Effector memory CD4-positive, alpha-beta T cell (primary cell): Measurements from ENCODE around the gene SCN2B.

ENCODE experiments used
- DNase-seq, 3 donors: peaks; one replicate each; pipeline ENCODE4 v3.0.0-alpha.2; 2020
- H3K27ac ChIP-seq: 2 replicates; pipeline ENCODE4 v1.7.0; 2013; ENCODE audit warnings: mild to moderate bottlenecking, low read length, moderate library complexity; ENCODE audit not compliant: insufficient read depth, poor library complexity, severe bottlenecking
- H3K27me3 ChIP-seq: replicated peaks from 2 replicates; pipeline ENCODE4 v1.7.0; 2013; ENCODE audit warnings: mild to moderate bottlenecking, low read length; ENCODE audit not compliant: insufficient read depth, control insufficient read depth, poor library complexity, severe bottlenecking
- H3K36me3 ChIP-seq: 2 replicates; pipeline ENCODE4 v1.7.0; 2013; ENCODE audit warnings: mild to moderate bottlenecking, low read length, moderate library complexity; ENCODE audit not compliant: control insufficient read depth, insufficient read depth
- H3K4me1 ChIP-seq: 2 replicates; pipeline ENCODE4 v1.7.0; 2013; ENCODE audit warnings: low read length, mild to moderate bottlenecking; ENCODE audit not compliant: control insufficient read depth, insufficient read depth, poor library complexity, severe bottlenecking
- H3K4me3 ChIP-seq: 2 replicates; pipeline ENCODE4 v1.7.0; 2013; ENCODE audit warnings: low read length, low read depth, mild to moderate bottlenecking; ENCODE audit not compliant: insufficient read depth, poor library complexity, severe bottlenecking
- H3K9me3 ChIP-seq: 2 replicates; pipeline ENCODE4 v1.7.0; 2013; ENCODE audit warnings: mild to moderate bottlenecking, low read length, moderate library complexity; ENCODE audit not compliant: control insufficient read depth

SCN2B gene

DNA sequence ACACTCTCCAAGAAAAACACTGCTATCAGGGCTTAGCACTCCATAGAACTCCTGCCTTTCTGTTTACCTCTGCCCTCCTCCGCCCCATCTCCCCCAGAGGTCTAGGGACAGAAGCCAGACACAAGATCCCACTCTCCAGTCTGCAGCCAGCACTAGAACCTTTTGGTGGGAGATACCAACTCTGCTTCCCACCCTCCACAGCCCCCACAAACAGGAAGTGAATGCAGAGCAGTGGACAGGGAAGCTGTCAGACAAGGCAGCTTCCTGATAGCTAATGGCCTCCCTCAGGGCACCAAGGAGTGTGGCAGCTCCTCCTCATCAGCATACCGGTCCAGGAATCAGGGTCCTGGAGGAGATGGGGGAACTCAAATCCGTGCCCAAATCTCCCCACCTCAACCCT is 28.9 kb downstream of the SCN2B start:
- Histone ChIP-seq H3K27ac (no peak overlapping the region), H3K4me3 (no peak overlapping the region), H3K9me3 (no peaks in the 10 kb centered on the region), H3K27me3 (peaks cover 23% of the 10 kb centered on the region), H3K36me3 (no peaks in the 10 kb centered on the region), H3K4me1 (peaks cover 10% of the 10 kb centered on the region)
- DNase-seq: no peak

- Histone ChIP-seq H3K36me3 (no peaks in the 10 kb centered on the region), H3K4me3 (no peak overlapping the region), H3K4me1 (peaks cover 7% of the 10 kb centered on the region), H3K27me3 (peaks cover 14% of the 10 kb centered on the region), H3K27ac (no peak overlapping the region), H3K9me3 (no peaks in the 10 kb centered on the region)
- no peak for DNase-seq
These were observed 29.9 kb downstream of the SCN2B start for GRCh38 chr11:118146554-118146953.

DNA sequence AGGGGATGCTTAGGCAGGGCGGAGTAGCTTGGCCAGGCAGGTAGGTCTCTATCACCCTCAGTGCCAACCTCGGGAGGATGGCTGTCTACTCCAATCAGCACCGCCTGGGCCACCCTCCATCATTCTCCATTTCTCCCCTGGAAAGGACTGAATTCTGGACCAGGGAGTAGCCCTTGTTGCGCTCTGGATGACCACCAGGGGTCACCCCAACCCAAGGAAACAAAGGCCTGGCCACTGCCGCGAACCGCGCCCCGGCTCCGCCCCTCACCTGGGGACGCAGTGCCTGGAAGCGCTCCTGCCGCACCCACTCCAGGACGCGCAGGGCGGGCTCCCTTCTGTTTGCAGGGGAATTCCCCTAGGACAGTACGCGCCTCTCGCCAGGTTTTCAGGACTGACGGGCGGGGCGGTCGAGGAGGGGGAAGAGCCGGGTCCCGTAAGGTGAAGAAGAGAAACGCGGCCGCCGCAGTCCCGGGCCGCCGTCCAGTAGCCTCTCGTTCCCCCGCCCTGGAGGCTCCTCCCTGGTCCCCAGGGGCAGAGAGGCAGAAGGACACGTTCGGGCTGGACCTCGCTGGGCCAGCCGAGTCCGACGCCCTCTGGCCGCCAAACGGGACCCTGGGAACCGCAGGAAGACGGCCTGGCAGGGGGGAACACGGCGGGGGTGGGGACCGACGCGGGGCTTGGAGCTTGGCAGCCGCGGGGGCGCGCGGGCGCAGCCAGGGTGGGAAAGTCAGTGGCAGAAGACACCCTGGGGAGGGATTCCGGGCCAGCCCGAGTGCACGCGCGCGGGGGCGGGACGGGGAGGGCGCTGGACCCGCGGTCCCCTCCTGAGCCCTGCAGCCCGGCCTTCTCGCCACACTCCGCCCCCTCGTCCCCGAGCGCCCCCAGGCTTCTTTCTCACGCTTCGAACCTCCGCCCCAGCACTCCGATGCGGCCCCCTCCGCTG is 30.9 kb downstream of the SCN2B start:
- DNase-seq: peak; percentile 75 to 89 (median 82)
- Histone ChIP-seq H3K27me3 (peaks cover 14% of the 10 kb centered on the region), H3K9me3 (no peaks in the 10 kb centered on the region), H3K4me3 (peak overlapping the region; percentile 86), H3K4me1 (peaks cover 7% of the 10 kb centered on the region), H3K36me3 (no peaks in the 10 kb centered on the region), H3K27ac (no peak overlapping the region)

DNA sequence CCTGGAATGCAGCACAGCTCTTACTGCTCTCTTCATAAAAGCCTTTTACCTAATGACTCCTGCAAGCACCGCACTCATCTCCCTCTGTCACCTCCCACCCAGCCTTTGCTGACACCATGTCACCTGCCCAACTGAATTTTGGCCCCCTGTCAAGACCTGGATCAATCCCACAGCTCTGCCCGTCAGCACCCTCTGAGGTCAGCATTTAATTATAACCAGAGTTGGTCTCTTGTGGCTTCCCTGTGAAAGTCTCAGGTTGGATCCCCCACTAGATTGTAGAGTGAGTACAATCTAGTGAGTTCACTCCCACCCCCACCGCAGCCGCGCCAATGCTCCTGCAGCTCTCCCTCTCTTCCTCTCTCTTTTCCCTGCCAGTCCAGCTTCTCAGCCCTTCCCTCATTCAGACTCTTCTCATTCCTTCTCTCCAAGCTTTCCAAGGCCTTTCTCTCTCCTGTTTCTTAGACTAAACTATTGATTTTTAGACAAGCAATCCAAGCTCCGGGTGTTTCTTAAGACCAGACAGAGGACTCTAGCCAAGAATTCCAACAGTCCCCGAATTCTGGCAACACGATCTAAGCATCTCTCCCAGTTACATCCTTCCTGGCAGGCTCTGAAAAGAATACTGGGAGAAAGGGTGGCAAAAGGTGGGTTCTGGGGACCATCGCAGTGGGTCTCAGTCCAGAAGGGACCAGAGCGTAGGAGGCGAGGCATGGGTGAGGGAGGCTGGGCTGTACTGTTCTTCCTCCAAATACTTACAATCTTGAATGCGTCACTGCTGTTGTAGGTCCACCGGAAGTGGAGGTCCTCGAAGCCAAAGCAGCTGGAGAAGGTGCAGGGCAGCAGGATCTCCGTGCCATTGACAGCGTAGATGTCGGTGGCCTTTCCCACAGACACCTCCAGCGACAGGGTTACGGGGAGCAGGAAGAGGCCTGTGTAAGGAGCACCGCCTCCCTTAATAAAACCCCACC is 31.9 kb downstream of the SCN2B start:
- no peaks in the 10 kb centered on the region for H3K36me3 ChIP-seq
- no peaks in the 10 kb centered on the region for H3K9me3 ChIP-seq
- H3K27me3 ChIP-seq: peaks cover 20% of the 10 kb centered on the region
- H3K27ac ChIP-seq: no peak overlapping the region
- peaks cover 7% of the 10 kb centered on the region for H3K4me1 ChIP-seq
- DNase-seq: no peak
- H3K4me3 ChIP-seq: peak overlapping the region; percentile 86

DNA sequence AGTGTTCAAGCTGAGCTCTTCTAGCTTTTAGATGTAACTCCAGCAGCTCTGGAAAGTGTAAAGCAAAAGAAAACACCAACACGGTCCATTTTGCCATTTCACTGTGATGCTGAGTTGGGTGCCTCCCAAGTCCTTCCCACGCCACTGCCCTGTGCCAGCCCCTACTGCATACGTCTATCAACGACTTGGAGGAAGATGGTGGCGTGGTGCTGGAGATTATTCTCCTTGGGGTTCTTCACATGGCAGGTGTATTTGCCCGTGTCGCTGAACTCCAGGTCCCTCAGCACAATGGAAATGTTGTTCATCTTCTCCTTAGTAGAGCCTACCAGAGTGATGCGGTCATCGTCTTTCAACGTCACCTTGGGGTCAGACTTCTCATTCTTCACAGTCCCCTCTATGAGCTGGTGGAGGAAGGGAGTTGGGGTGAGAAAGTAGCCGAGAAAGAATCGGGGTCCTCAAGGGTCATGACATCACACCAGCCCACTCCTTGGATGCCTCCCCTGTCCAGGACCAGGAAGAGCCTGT is 32.7 kb downstream of the SCN2B start:
- Histone ChIP-seq H3K4me3 (no peak overlapping the region), H3K36me3 (no peaks in the 10 kb centered on the region), H3K27ac (no peak overlapping the region), H3K27me3 (peaks cover 20% of the 10 kb centered on the region), H3K4me1 (peaks cover 7% of the 10 kb centered on the region), H3K9me3 (no peaks in the 10 kb centered on the region)
- DNase-seq: no peak

- Histone ChIP-seq H3K27me3 (peaks cover 22% of the 10 kb centered on the region), H3K36me3 (no peaks in the 10 kb centered on the region), H3K27ac (no peak overlapping the region), H3K4me1 (peaks cover 7% of the 10 kb centered on the region), H3K9me3 (no peaks in the 10 kb centered on the region), H3K4me3 (no peak overlapping the region)
- no peak for DNase-seq
These were observed 33.6 kb downstream of the SCN2B start for GRCh38 chr11:118142809-118143208.

GRCh38 chr11:118142081-118142480 is 34.4 kb downstream of the SCN2B start:
- Histone ChIP-seq H3K27me3 (peaks cover 24% of the 10 kb centered on the region), H3K27ac (no peak overlapping the region), H3K4me1 (peaks cover 7% of the 10 kb centered on the region), H3K36me3 (no peaks in the 10 kb centered on the region), H3K4me3 (no peak overlapping the region), H3K9me3 (no peaks in the 10 kb centered on the region)
- DNase-seq: no peak

- Histone ChIP-seq H3K27me3 (peaks cover 21% of the 10 kb centered on the region), H3K4me3 (no peak overlapping the region)
- no peak for DNase-seq
These were observed 36.9 kb downstream of the SCN2B start for GRCh38 chr11:118139578-118139977.

GRCh38 chr11:118138839-118139420 is 37.5 kb downstream of the SCN2B start:
- no peaks in the 10 kb centered on the region for H3K36me3 ChIP-seq
- H3K27me3 ChIP-seq: peaks cover 20% of the 10 kb centered on the region
- no peaks in the 10 kb centered on the region for H3K4me1 ChIP-seq
- no peaks in the 10 kb centered on the region for H3K9me3 ChIP-seq
- H3K4me3 ChIP-seq: no peak overlapping the region
- H3K27ac ChIP-seq: no peak overlapping the region
- DNase-seq: no peak

More at GRCh38 chr11:118139578-118139977, 36.9 kb downstream of the SCN2B start:
- no peak overlapping the region for H3K27ac ChIP-seq
- no peaks in the 10 kb centered on the region for H3K4me1 ChIP-seq
- no peaks in the 10 kb centered on the region for H3K36me3 ChIP-seq
- H3K9me3 ChIP-seq: no peaks in the 10 kb centered on the region
